Stimulated activated naive CD8-positive, alpha-beta T cell treated with anti-CD3 and anti-CD28 coated beads, Interleukin-15, Interleukin-2, amounts not matched to agents 100 ng/mL and 50 ng/mL, for 24 hours (primary cell): ENCODE measurements around the gene TCF21.

Experiments used
- H3K27ac Mint-ChIP-seq: one replicate; pipeline ENCODE4 v1.8.0; 2021; ENCODE audit warnings: mild to moderate bottlenecking, mixed read lengths
- H3K27me3 Mint-ChIP-seq: one replicate; pipeline ENCODE4 v1.8.0; 2021; ENCODE audit warnings: mixed read lengths
- H3K36me3 Mint-ChIP-seq: one replicate; pipeline ENCODE4 v1.8.0; 2021; ENCODE audit warnings: low read depth, mixed read lengths
- H3K4me1 Mint-ChIP-seq: one replicate; pipeline ENCODE4 v1.8.0; 2021; ENCODE audit warnings: low read depth, mixed read lengths
- H3K4me3 Mint-ChIP-seq: one replicate; pipeline ENCODE4 v1.8.0; 2021; ENCODE audit warnings: mild to moderate bottlenecking, mixed read lengths
- H3K9me3 Mint-ChIP-seq: one replicate; pipeline ENCODE4 v1.8.0; 2021; ENCODE audit warnings: mixed read lengths

The TCF21 gene

DNA sequence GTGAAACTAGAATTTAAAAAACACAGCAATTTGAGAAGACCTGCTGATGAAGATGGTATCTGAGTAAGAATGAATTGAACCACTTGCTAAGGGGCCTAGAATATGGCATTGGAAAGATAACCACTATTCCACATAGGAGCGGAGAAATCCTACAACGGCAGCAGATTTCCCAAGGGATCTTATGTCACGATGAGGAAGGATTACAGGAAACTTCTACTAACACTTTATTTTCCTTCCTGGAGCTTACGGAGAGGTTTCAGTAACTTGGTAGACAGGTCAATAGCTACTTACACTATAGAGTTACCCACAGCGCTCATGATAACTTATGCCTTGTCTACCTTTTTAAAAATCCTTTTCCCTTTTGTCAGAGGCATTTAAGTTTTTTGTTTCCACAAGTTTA lies 11.8 kb upstream of the TCF21 start:
- Mint-ChIP-seq H3K27ac (no peak overlapping the region), H3K4me3 (no peak overlapping the region), H3K4me1 (no peaks in the 10 kb centered on the region), H3K9me3 (no peaks in the 10 kb centered on the region), H3K27me3 (peaks cover 36% of the 10 kb centered on the region), H3K36me3 (no peaks in the 10 kb centered on the region)

DNA sequence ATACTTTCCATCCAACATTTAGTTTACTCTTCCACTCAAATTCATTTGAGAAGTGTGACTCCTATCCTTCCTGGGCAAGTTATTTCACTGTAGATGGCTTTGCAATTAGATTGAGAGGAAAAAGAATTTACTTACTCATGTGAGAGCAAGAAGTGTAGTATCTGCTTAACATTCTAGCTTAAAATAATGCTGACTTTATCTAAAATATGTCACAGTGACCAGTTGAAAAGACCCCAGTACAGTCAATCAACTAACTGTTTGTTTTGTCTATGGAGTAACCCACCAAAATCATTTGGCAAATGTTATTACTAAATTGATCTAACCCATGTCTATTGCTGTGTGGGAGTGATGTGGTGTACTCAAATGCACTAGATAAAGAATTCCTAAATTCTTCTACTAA lies 8.9 kb upstream of the TCF21 start:
- Mint-ChIP-seq H3K36me3 (no peaks in the 10 kb centered on the region), H3K4me1 (no peaks in the 10 kb centered on the region), H3K9me3 (no peaks in the 10 kb centered on the region), H3K27ac (no peak overlapping the region), H3K4me3 (no peak overlapping the region), H3K27me3 (peaks cover 44% of the 10 kb centered on the region)

DNA sequence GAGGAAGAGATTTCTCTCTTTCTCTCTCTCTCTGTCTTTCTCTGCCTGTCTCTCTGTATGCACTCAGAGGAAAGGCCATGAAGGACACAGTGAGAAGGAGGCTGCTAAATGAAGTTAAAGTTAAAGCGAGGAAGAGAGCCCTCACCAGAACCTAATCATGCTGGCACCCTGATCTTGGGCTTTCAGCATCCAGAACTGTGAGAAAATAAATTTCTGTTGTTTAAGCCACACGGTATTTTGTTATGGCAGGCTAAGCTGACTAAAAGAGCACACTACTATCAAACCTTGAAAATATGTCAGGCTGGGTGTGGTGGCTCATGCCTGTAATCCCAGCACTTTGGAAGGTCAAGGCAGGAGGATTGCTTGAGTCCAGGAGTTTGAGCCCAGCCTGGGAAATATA lies 8.0 kb upstream of the TCF21 start:
- Mint-ChIP-seq H3K9me3 (no peaks in the 10 kb centered on the region), H3K27me3 (peaks cover 48% of the 10 kb centered on the region), H3K4me3 (no peak overlapping the region), H3K36me3 (no peaks in the 10 kb centered on the region), H3K4me1 (no peaks in the 10 kb centered on the region), H3K27ac (no peak overlapping the region)

DNA sequence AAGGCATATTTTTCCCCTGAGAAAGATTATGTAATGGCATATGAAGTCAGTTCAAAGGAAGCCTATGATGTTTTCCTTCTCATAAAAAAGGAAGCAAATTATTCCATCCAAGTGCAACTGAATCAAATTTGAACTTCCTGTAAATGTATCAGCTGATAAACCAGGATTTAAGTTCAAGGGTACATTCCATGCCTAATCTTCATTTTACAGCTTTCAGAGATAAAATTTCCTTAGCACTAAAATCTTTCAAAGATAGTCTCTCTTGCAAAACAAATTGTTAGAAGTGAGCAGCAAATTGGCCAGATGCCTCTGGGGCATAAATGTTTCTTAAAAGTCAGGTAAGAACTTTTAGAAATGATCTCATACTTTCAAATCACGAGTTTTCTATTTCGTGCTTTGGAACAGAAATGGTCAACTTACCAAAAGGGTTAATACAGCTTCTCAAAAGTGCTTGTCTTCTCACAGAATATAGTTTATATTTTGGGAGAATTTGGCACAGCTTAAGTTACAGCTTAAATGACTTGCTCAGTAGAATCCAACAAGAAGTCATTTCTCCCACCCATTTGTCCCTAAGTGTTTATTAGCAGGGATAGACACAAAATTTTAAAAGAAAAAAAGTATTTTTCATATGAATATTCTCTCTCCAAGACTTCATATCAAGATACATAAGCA lies 2.7 kb upstream of the TCF21 start:
- no peaks in the 10 kb centered on the region for H3K9me3 Mint-ChIP-seq
- H3K36me3 Mint-ChIP-seq = no peaks in the 10 kb centered on the region
- H3K4me3 Mint-ChIP-seq = no peak overlapping the region
- peaks cover 25% of the 10 kb centered on the region for H3K4me1 Mint-ChIP-seq
- H3K27me3 Mint-ChIP-seq = peaks cover 81% of the 10 kb centered on the region
- no peak overlapping the region for H3K27ac Mint-ChIP-seq

DNA sequence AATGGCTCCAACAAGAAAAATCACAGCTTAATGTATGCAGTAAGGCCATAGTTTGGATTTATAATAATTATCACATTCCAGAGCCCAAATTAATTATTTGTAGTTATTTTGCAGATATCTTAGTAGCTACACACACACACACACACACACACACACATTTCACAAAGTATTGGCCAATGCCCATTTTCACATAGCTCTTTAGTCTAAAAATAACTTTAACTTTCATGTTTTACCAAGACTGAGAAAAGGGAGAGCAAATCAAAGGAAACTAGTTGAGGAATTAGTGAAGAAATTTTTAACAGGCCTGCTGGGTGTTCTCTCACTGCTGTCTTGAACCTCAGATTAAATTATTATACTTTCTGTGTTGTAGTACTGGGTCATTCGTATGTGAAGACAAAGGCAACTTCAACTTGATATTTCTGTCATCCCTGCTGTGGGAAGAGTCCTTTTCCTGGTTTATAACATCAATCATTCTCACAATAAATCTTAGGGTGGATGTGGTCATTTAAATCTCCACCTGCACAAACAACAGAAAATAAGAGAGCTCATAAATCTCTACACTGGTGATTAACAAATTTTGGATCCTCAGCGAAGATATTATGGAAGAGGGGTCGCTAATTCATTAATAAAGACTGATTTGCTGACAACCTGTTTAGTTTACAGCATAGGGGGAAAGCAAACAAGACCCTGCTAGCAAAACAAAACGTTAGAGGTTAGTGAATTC lies 1.6 kb upstream of the TCF21 start:
- H3K4me1 Mint-ChIP-seq = peaks cover 30% of the 10 kb centered on the region
- no peaks in the 10 kb centered on the region for H3K36me3 Mint-ChIP-seq
- H3K27ac Mint-ChIP-seq = no peak overlapping the region
- H3K4me3 Mint-ChIP-seq = no peak overlapping the region
- no peaks in the 10 kb centered on the region for H3K9me3 Mint-ChIP-seq
- H3K27me3 Mint-ChIP-seq = peaks cover 85% of the 10 kb centered on the region

DNA sequence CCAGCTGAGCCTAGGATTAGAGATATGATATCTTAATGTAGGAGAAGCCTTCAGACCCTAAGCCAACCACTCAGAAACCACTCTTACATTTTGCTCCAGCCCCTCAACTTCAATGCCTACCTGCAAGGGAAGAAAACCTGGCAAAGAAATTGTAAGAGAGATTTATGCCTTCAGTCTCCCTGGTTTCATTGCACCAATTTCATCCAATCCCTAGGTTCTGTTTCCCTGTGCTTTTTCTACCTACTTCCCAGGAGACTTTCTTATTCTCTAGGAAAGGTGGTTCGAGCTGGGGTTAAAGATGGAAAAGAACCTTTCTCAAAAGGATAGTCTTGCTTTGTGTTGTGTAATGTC lies 1.1 kb upstream of the TCF21 start:
- H3K4me1 Mint-ChIP-seq = peaks cover 33% of the 10 kb centered on the region
- no peaks in the 10 kb centered on the region for H3K36me3 Mint-ChIP-seq
- H3K4me3 Mint-ChIP-seq = no peak overlapping the region
- peaks cover 87% of the 10 kb centered on the region for H3K27me3 Mint-ChIP-seq
- H3K27ac Mint-ChIP-seq = no peak overlapping the region
- H3K9me3 Mint-ChIP-seq = no peaks in the 10 kb centered on the region

DNA sequence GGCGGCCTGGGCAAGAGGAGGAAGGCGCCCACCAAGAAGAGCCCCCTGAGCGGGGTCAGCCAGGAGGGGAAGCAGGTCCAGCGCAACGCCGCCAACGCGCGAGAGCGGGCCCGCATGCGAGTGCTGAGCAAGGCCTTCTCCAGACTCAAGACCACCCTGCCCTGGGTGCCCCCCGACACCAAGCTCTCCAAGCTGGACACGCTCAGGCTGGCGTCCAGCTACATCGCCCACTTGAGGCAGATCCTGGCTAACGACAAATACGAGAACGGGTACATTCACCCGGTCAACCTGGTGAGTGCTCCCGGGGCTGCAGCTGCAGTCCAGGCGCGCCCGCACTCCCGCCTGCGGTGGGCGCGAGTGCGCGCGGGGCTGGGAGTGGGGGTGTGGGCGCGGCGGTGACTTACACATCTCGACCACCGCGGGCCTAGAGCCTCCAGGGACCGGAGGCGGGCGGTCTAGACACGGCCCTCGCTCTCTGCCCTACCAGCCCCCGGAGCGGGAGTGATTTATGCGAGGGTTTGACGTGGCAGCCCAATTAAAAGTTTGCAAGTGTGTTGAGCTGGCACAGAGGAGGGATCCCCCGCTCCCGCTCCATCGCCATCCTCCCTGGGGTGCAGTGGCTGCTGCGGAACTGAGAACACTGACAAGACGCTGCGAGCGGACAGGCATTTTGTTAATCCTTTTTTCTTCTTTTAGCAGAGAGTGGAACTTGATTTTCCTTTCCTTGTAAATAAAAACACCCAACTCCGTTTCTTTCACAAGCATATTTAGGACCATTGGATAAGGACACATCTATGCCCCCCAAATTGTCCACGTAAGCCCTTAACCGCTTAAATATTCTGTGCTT lies 867 bp downstream of the TCF21 start:
- no peaks in the 10 kb centered on the region for H3K9me3 Mint-ChIP-seq
- peaks cover 92% of the 10 kb centered on the region for H3K27me3 Mint-ChIP-seq
- no peaks in the 10 kb centered on the region for H3K36me3 Mint-ChIP-seq
- peak overlapping the region; percentile 52 for H3K4me3 Mint-ChIP-seq
- H3K27ac Mint-ChIP-seq = no peak overlapping the region
- peaks cover 43% of the 10 kb centered on the region for H3K4me1 Mint-ChIP-seq

DNA sequence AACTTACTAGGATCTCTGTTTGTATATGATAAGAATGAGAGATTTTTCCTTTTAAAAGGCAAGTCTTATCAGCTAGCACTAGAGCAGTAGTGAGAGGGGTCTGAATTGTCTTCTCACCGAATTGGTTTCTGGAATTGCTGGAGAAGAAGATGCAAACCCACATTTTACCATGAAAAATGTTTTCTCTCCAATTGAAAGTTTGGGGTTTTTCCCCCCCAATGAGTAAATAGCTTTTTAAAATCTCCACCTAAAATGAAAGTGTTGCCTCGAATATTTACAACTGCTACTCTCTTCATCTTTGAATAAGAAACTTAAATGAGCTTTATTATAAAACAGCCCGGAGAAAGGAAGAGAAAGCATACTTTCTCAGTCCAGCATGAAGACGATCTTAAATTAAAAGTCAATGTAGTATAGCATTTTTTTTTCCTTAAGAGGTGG lies 1.8 kb downstream of the TCF21 start:
- Mint-ChIP-seq H3K36me3 (no peaks in the 10 kb centered on the region), H3K27ac (no peak overlapping the region), H3K4me1 (peaks cover 43% of the 10 kb centered on the region), H3K4me3 (peak overlapping the region; percentile 71), H3K9me3 (no peaks in the 10 kb centered on the region), H3K27me3 (peaks cover 93% of the 10 kb centered on the region)

DNA sequence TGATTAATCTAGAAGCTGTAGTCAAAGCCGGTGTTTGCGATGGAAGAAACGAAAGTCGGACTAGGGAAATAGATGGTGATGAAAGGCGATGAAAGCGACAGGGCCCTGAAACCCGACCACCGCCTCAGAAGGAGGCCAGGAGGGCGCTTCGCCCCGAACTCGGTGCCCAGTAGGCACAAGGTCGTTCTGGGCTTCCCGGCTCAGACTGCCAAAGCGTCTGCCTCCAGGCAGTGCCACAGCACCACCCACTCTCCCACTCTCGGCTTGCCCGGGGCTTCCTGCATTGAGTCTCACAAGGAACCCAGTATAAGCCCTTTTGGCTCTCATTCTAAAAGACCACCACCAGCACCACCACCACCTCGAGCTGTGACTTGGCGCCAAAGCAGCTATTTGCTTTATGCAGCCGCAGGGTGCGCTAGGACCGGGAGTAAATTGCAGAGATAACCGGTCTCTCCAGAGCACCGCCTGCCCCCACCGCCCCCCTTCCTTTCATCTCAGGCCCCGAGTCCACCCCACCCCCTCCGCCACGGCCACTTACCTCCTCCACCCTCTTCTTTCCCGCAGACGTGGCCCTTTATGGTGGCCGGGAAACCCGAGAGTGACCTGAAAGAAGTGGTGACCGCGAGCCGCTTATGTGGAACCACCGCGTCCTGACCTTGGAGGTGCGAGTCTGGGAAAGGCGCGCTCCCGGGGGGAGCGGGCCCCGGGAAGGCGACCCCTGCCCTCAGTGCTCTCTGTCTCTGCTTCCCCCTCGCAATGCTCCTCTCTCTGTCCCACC lies 2.4 kb downstream of the TCF21 start:
- no peak overlapping the region for H3K27ac Mint-ChIP-seq
- no peaks in the 10 kb centered on the region for H3K36me3 Mint-ChIP-seq
- H3K27me3 Mint-ChIP-seq = peaks cover 92% of the 10 kb centered on the region
- H3K4me3 Mint-ChIP-seq = peak overlapping the region; percentile 71
- H3K9me3 Mint-ChIP-seq = no peaks in the 10 kb centered on the region
- peaks cover 43% of the 10 kb centered on the region for H3K4me1 Mint-ChIP-seq

DNA sequence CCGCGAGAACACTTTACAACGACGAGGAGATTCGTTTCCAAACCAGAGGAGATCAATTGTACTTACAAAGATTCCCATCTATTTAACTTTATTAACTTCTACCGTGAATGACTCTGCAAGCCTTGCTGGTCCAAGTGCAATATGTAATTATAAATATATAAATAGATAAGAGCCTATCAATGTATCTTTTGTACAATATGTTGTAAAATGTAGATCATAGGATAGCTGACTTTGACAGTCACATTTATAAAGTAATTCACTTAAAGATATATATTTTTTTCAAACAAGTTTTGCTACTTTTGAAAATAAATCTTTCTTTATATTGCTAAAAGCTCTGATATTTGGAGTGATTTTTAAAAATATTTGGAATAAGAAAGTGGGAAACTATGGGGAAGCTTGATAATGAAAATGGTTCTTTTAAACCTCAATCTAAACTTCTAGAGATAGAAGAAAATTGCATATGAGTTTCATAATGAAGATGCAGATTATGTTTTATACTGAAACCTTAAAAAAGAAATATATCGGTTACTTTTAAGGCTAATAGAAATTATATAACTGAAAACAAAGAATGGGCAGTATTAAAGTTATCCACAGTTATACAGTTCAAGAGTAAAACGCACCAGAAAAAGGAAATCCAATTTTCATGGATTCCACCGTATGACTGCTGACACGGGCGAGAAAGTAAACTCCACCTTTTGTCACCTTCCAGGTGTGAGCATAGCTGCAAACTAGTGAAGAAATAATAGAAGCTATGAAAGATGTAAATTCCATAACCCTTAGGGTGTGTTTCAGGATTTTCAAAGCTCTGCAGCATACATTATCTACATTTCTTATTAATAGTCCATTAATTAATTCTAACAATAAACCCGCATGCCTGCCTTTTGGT lies 3.3 kb downstream of the TCF21 start:
- H3K27me3 Mint-ChIP-seq = peaks cover 93% of the 10 kb centered on the region
- no peak overlapping the region for H3K27ac Mint-ChIP-seq
- no peaks in the 10 kb centered on the region for H3K36me3 Mint-ChIP-seq
- H3K4me1 Mint-ChIP-seq = peaks cover 43% of the 10 kb centered on the region
- H3K9me3 Mint-ChIP-seq = no peaks in the 10 kb centered on the region
- peak overlapping the region; percentile 27 for H3K4me3 Mint-ChIP-seq

DNA sequence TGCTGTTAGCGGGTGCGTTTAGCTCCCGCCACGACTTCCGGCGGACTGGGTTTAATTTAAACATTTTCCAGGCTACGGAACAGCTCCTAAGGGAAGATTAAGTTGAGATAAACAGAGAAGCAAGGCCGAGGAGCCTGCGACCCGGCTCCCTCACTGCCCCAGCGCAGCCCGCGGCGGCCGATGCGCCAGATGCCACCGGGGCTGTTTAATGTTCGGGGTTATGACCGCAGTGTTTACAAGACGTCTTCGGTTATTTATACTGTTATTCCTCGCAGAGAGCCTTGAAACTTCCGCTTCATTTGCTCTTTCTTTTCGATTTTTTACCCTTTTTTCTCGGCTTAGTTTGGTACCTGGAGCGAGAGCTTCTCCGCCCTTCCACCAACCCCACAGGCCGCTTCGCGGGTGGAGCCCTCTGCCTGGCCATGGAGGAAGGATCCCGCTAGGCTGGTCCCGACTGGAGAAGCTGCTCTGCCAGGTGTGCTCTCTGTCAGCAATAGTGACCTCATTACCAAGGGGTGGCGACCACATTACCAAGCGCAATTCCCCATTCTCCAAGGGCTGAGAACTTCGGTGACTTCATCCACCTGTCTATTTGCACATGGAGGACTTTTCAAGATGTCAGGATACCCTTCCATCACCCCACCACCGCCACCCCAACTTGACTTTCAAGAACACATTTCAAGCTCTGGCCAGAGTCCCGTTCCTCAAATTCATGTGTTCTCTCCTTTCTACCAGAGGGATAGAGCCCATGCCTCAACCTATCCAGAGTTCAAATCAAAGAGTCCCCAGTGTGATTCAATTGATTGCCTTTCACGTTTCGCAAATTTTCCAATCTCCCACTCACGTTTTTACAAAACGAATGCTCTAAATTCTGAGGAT lies 4.1 kb downstream of the TCF21 start:
- peaks cover 93% of the 10 kb centered on the region for H3K27me3 Mint-ChIP-seq
- H3K9me3 Mint-ChIP-seq = no peaks in the 10 kb centered on the region
- H3K27ac Mint-ChIP-seq = no peak overlapping the region
- no peak overlapping the region for H3K4me3 Mint-ChIP-seq
- peaks cover 43% of the 10 kb centered on the region for H3K4me1 Mint-ChIP-seq
- H3K36me3 Mint-ChIP-seq = no peaks in the 10 kb centered on the region

DNA sequence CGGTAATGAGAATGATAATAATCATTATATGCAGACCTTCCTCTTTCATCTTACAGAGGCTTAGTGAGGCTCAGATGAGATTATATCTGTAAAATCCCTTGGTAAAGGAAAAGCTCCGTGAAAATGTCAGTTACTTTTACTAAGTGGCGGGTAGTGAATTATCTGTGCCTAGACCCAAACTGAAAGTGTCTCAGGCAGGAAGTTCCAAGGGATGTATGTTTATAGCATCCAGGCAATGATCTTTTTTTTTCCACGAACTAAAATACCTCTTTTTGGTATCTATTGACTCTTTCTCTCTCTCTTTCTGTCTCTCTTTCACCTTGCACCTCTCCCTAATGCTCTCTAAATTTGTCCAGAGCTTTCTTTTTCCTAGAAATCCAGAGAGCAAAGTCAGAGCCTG lies 5.0 kb downstream of the TCF21 start:
- H3K27ac Mint-ChIP-seq = no peak overlapping the region
- no peak overlapping the region for H3K4me3 Mint-ChIP-seq
- peaks cover 93% of the 10 kb centered on the region for H3K27me3 Mint-ChIP-seq
- H3K4me1 Mint-ChIP-seq = peaks cover 34% of the 10 kb centered on the region
- H3K36me3 Mint-ChIP-seq = no peaks in the 10 kb centered on the region
- H3K9me3 Mint-ChIP-seq = no peaks in the 10 kb centered on the region

DNA sequence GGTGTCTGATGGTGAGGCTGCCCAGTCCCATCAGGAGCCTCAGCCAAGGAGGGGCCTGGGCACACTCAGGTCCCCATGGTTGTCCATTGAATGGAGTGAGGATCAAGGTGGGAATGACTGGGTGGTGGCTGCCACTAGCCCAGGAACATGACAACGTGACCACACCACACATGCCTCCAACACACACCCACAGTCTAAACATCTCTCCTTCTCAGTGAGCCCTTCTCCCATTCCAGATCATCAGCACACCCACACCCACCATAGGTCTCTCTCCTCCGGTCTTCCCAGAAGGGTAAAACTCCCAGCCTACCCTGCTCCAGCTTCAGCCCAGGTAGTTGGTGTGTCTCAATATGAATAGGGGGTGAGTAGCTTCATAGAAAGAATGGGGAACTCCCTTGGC lies 5.5 kb downstream of the TCF21 start:
- H3K27me3 Mint-ChIP-seq = peaks cover 90% of the 10 kb centered on the region
- peaks cover 31% of the 10 kb centered on the region for H3K4me1 Mint-ChIP-seq
- H3K36me3 Mint-ChIP-seq = no peaks in the 10 kb centered on the region
- no peak overlapping the region for H3K27ac Mint-ChIP-seq
- H3K4me3 Mint-ChIP-seq = no peak overlapping the region
- H3K9me3 Mint-ChIP-seq = no peaks in the 10 kb centered on the region
